SK-N-SH treated with all-trans-retinoic acid at 6 μM for 48 hours (cell line): ENCODE results near the gene CPEB3.

Experiments
- ARNTL ChIP-seq: fragments of 450-650 bp; formaldehyde crosslinking; IDR thresholded peaks from 2 replicates; pipeline ENCODE4 v1.5.0; 2020; ENCODE audit warnings: low read depth, mild to moderate bottlenecking, moderate library complexity, borderline replicate concordance
- GLIS3 ChIP-seq: fragments of 250-450 bp; sonication (Bioruptor Pico); IDR thresholded peaks from 2 replicates; pipeline ENCODE4 v1.5.0; 2020; ENCODE audit warnings: mild to moderate bottlenecking, moderate library complexity
- RARB ChIP-seq: fragments of 250-450 bp; sonication (Bioruptor Pico); IDR thresholded peaks from 2 replicates; pipeline ENCODE4 v1.8.0; 2021; ENCODE audit warnings: mild to moderate bottlenecking, moderate library complexity
- ZFP3 ChIP-seq: fragments of 250-450 bp; sonication (Bioruptor Pico); IDR thresholded peaks from 2 replicates; pipeline ENCODE4 v1.5.0; 2020; ENCODE audit warnings: mild to moderate bottlenecking, moderate library complexity
- TF ChIP-seq, protein P1 (sequence below): fragments of 250-450 bp; sonication (Bioruptor Pico); IDR thresholded peaks from 2 replicates; pipeline ENCODE4 v1.8.0; 2020; ENCODE audit warnings: mild to moderate bottlenecking, moderate library complexity, borderline replicate concordance
- TF ChIP-seq, protein P2 (sequence below): fragments of 250-450 bp; sonication (Bioruptor Pico); IDR thresholded peaks from 2 replicates; pipeline ENCODE4 v1.5.0; 2020; ENCODE audit warnings: mild to moderate bottlenecking, moderate library complexity

DNA sequence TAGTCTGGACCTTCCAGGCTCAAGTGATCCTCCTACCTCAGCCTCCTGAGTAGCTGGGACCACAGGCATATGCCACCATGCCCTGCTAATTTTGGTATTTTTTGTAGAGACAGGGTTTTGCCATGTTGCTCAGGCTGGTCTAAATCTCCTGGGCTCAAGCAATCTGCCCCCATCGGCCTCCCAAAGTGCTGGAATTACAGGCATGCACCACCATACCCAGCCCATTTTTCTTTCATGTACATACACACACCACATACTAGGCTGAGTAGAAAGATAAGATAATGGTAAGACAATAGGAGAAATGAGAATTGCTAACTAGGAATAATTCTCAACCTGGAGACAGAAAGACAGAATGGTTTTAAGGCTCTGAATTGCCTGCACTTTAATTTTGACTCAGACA is 83.8 kb downstream of the CPEB3 start:
- TF ChIP-seq GLIS3 (CRISPR knock-in tag) (no peak), RARB (CRISPR knock-in tag) (no peak), ZFP3 (no peak), ARNTL (no peak)
- TF ChIP-seq, protein P1, sequence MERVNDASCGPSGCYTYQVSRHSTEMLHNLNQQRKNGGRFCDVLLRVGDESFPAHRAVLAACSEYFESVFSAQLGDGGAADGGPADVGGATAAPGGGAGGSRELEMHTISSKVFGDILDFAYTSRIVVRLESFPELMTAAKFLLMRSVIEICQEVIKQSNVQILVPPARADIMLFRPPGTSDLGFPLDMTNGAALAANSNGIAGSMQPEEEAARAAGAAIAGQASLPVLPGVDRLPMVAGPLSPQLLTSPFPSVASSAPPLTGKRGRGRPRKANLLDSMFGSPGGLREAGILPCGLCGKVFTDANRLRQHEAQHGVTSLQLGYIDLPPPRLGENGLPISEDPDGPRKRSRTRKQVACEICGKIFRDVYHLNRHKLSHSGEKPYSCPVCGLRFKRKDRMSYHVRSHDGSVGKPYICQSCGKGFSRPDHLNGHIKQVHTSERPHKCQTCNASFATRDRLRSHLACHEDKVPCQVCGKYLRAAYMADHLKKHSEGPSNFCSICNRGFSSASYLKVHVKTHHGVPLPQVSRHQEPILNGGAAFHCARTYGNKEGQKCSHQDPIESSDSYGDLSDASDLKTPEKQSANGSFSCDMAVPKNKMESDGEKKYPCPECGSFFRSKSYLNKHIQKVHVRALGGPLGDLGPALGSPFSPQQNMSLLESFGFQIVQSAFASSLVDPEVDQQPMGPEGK (CRISPR knock-in tag), result no peak
- TF ChIP-seq, protein P2, sequence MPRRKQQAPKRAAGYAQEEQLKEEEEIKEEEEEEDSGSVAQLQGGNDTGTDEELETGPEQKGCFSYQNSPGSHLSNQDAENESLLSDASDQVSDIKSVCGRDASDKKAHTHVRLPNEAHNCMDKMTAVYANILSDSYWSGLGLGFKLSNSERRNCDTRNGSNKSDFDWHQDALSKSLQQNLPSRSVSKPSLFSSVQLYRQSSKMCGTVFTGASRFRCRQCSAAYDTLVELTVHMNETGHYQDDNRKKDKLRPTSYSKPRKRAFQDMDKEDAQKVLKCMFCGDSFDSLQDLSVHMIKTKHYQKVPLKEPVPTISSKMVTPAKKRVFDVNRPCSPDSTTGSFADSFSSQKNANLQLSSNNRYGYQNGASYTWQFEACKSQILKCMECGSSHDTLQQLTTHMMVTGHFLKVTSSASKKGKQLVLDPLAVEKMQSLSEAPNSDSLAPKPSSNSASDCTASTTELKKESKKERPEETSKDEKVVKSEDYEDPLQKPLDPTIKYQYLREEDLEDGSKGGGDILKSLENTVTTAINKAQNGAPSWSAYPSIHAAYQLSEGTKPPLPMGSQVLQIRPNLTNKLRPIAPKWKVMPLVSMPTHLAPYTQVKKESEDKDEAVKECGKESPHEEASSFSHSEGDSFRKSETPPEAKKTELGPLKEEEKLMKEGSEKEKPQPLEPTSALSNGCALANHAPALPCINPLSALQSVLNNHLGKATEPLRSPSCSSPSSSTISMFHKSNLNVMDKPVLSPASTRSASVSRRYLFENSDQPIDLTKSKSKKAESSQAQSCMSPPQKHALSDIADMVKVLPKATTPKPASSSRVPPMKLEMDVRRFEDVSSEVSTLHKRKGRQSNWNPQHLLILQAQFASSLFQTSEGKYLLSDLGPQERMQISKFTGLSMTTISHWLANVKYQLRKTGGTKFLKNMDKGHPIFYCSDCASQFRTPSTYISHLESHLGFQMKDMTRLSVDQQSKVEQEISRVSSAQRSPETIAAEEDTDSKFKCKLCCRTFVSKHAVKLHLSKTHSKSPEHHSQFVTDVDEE, result no peak
